Esophagus muscularis mucosa (tissue), 4 donors: ENCODE data around the gene GSTM2. TPM values are rescaled to one million over a fixed set of nuclear protein-coding genes. Genes with fewer than 3 reads are reported as not detected.

Experiments
- DNase-seq: peaks from one replicate; pipeline ENCODE4 v3.0.0-alpha.2; 2017; ENCODE audit errors: extremely low spot score
- H3K27ac ChIP-seq, 4 donors: fragments of 200-600 bp; sonication (generic); replicated peaks in 1 of 4; 1 replicate in 3 of 4; 2 replicates in 1 of 4; pipeline ENCODE4 v1.5.1; 2016 to 2019; ENCODE audit warnings: mild to moderate bottlenecking in 1 of 4
- H3K27me3 ChIP-seq, 4 donors: fragments of 200-600 bp; sonication (generic); one replicate each; pipeline versions ENCODE4 v1.5.1 to v1.6.0; 2016 to 2019
- H3K36me3 ChIP-seq, 4 donors: fragments of 200-600 bp; sonication (generic); one replicate each; pipeline ENCODE4 v1.5.1; 2016 to 2019
- H3K4me1 ChIP-seq, 4 donors: fragments of 200-600 bp; sonication (generic); one replicate each; pipeline ENCODE4 v1.5.1; 2016 to 2019
- H3K4me3 ChIP-seq, 4 donors: fragments of 200-600 bp; sonication (generic); 1 replicate in 2 of 4; 2 replicates in 2 of 4; pipeline ENCODE4 v1.5.1; 2016 to 2019; ENCODE audit warnings: mild to moderate bottlenecking in 4 of 4, moderate library complexity in 1 of 4
- H3K9me3 ChIP-seq, 4 donors: fragments of 200-600 bp; sonication (generic); 1 replicate in 3 of 4; 2 replicates in 1 of 4; pipeline ENCODE4 v1.5.1; 2016 to 2019
- EP300 ChIP-seq: sonication (generic); formaldehyde crosslinking; IDR thresholded peaks from one replicate; pipeline ENCODE4 v1.6.1; 2017; ENCODE audit warnings: antibody characterized with exemption
- POLR2A ChIP-seq: fragments of 450-650 bp; IDR thresholded peaks from one replicate; pipeline ENCODE4 v1.6.1; 2017; ENCODE audit warnings: antibody characterized with exemption, moderate library complexity, mild to moderate bottlenecking, low read depth
- POLR2AphosphoS5 ChIP-seq, 2 donors: sonication (generic); formaldehyde crosslinking; IDR thresholded peaks; one replicate each; pipeline ENCODE4 v1.6.1; 2017; ENCODE audit warnings: antibody characterized with exemption in 2 of 2
- WGBS: methylation state at CpG from one replicate; pipeline ENCODE4 v1.1.5; 2018; 5-methylcytosine and 5-hydroxymethylcytosine counted together
- intact Hi-C: fragments of 100-400 bp; cut with DNase I; formaldehyde crosslinking; loops from one replicate; pipeline ENCODE4 v1.15.1; 2023
- total RNA-seq, 4 donors: library from RNA; depleted of rRNA; stranded (reverse); fragments of >200 nt; gene quantifications; one replicate each; pipeline versions ENCODE4 v1.1.0 to v1.2.1, GENCODE V29; 2016
- TF ChIP-seq, protein P1 (sequence below), 3 experiments: fragments of 200-600 bp in 2 of 3; fragments of 450-650 bp in 1 of 3; sonication (generic) in 2 of 3; IDR thresholded peaks; one replicate each; pipeline ENCODE4 v1.5.1; 2017 to 2019; ENCODE audit warnings: antibody characterized with exemption in 3 of 3, mild to moderate bottlenecking in 2 of 3, moderate library complexity in 1 of 3

GSTM2 gene
- total RNA-seq, 4 donors from 2014 or later, result 19.9 to 59.0 (median 39.3) TPM

DNA sequence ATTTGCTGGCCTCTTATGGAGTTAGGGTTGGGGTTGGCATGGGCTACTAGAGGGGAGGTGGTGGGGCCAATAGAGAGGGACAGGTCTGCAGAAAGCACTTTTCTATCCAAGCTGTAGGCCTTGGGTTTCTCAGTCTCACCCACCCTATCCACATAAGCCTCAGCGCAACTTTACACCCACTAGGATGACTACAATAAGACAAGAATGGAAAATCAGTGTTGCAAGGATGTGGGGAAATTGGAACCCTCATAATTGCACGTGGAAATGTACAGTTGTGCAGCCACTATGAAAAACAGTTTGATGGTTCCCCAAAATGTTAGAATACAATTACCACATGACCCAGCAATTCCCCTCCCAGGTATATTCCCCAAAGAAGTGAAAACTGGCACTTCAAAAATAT, 26.0 kb upstream of the GSTM2 start:
- DNase-seq, result peak; percentile 47
- peaks cover 8 to 17% (median 10%) of the 10 kb centered on the region in 4 donors for H3K4me1 ChIP-seq
- no peak overlapping the region for H3K4me3 ChIP-seq
- no peaks in the 10 kb centered on the region for H3K36me3 ChIP-seq
- no peak for TF ChIP-seq POLR2AphosphoS5 (IDR thresholded peaks at IDR 0.05)
- TF ChIP-seq, protein P1, sequence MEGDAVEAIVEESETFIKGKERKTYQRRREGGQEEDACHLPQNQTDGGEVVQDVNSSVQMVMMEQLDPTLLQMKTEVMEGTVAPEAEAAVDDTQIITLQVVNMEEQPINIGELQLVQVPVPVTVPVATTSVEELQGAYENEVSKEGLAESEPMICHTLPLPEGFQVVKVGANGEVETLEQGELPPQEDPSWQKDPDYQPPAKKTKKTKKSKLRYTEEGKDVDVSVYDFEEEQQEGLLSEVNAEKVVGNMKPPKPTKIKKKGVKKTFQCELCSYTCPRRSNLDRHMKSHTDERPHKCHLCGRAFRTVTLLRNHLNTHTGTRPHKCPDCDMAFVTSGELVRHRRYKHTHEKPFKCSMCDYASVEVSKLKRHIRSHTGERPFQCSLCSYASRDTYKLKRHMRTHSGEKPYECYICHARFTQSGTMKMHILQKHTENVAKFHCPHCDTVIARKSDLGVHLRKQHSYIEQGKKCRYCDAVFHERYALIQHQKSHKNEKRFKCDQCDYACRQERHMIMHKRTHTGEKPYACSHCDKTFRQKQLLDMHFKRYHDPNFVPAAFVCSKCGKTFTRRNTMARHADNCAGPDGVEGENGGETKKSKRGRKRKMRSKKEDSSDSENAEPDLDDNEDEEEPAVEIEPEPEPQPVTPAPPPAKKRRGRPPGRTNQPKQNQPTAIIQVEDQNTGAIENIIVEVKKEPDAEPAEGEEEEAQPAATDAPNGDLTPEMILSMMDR (IDR thresholded peaks at IDR 0.05), result no peak
- no peak for TF ChIP-seq EP300
- no peaks in the 10 kb centered on the region for H3K27me3 ChIP-seq
- no peak overlapping the region for H3K27ac ChIP-seq
- 76% methylated on average over 2 of the region's 2 CpGs for WGBS
- H3K9me3 ChIP-seq, result no peaks in the 10 kb centered on the region
- intact Hi-C loops, result loop anchor here (5.0 kb wide), 3 partner anchors 45 to 340 kb away; partner anchors contain the start of genes AHCYL1 and GSTM1

DNA sequence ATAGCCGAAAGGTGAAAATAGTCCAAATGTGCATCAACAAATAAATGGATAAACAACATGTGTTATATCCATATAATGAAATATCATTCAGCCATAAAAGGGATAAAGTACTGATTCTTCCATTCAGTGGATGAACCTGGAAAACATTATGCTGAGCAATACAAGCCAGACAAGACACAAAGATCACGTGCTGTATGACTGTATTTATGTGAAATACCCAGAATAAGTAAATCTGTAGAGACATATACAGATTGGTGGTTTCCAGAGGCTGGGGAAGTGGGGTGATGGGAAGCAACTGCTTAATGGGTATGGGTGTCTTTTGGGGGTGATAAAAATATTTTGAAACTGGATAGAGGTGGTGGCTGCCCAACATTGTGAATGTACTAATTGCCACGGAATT, 25.2 kb upstream of the GSTM2 start:
- WGBS, result 62% methylated on average over 3 of the region's 3 CpGs
- H3K27ac ChIP-seq, result no peak overlapping the region
- DNase-seq, result peak; percentile 19
- no peaks in the 10 kb centered on the region for H3K27me3 ChIP-seq
- no peak overlapping the region for H3K4me3 ChIP-seq
- no peak for TF ChIP-seq POLR2A
- peaks cover 8 to 17% (median 10%) of the 10 kb centered on the region in 4 donors for H3K4me1 ChIP-seq
- no peaks in the 10 kb centered on the region for H3K9me3 ChIP-seq
- intact Hi-C loops, result loop anchor here (5.0 kb wide), 3 partner anchors 45 to 340 kb away; partner anchors contain the start of genes AHCYL1 and GSTM1
- H3K36me3 ChIP-seq, result no peaks in the 10 kb centered on the region

DNA sequence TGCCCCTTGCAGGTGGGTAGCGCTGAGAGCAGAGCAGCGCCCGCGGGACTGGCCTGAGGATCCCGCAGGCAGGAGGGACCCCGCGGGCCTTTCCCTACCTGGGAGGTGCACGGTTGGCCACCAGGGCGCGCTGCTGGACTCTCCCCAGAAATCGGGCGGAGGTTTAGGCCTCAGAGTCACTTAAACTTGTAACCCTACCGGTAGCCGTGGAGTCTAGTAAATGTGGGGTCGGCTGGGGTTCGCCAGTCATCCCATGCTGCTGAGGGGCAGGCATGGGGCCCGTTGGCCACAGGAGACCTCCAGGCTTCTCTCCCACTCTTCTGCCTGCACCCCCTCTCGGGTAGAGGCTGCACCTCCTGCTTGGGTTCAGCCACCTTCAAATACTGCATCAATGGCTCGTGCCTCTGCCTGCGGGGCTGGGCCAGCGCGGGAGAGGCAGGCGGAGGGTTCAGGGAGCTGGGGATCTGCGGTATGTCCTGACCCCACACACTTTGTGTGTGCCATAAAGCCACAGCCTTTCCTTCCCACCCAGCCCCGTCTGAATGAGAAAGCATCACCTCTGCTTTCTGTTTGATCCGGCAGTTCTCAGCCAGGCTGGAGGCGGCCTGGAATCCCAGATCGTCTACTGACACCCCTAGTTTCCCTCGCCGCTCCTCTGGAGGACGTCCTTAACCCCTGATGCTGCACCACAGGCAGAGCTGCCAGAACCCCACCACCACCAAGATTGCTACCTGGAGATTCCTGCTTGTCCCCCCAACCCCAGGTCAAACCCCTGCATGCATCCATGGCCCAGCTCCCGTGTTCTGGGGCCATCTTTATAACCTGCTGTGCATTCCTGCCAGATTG, 24.2 kb upstream of the GSTM2 start:
- peak overlapping the region in 2 of 4 donors; percentile 20 to 30 for H3K4me3 ChIP-seq
- H3K27me3 ChIP-seq, result no peaks in the 10 kb centered on the region
- peaks cover 8 to 17% (median 10%) of the 10 kb centered on the region in 4 donors for H3K4me1 ChIP-seq
- H3K27ac ChIP-seq, result no peak overlapping the region
- H3K36me3 ChIP-seq, result no peaks in the 10 kb centered on the region
- 55% methylated on average over 10 of the region's 32 CpGs for WGBS
- H3K9me3 ChIP-seq, result no peaks in the 10 kb centered on the region
- intact Hi-C loops, result loop anchor here (5.0 kb wide), 3 partner anchors 44 to 339 kb away; partner anchors contain the start of genes AHCYL1 and GSTM1
- TF ChIP-seq POLR2A, result no peak
- TF ChIP-seq, protein P1 (IDR thresholded peaks at IDR 0.05), result peak; percentile 87 to 91 (median 87)
- peak; percentile 96 for DNase-seq

DNA sequence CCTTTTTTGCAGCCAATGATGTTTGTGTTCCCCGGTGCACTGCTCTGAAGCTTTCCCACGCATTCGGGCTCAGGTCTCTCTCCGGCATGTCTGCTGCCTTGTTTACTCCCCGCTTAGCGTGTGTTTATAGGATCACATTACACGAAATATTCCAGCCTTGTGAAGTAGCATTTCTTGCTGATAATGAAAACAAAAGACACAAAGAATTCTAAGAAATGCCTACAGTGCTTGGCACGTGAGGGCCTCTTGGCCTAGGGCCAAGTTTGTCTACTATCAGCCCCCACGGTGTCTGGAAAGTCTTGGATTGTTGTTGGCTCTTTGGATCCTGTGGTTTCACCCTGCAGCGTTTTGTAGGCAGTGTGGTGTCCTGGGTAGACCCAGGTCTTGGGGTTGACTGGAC, 23.2 kb upstream of the GSTM2 start:
- no CpG with 5 or more reads among the region's 10 CpGs for WGBS
- no peaks in the 10 kb centered on the region for H3K27me3 ChIP-seq
- H3K36me3 ChIP-seq, result no peaks in the 10 kb centered on the region
- H3K4me1 ChIP-seq, result peaks cover 8 to 17% (median 10%) of the 10 kb centered on the region in 4 donors
- H3K4me3 ChIP-seq, result no peak overlapping the region
- no peak overlapping the region for H3K27ac ChIP-seq
- H3K9me3 ChIP-seq, result no peaks in the 10 kb centered on the region
- TF ChIP-seq, protein P1 (IDR thresholded peaks at IDR 0.05), result no peak
- TF ChIP-seq EP300 (no peak), POLR2AphosphoS5 (IDR thresholded peaks at IDR 0.05) (no peak), POLR2A (no peak)
- DNase-seq, result no peak
- intact Hi-C loops, result loop anchor here (5.0 kb wide), 3 partner anchors 43 to 338 kb away; partner anchors contain the start of genes AHCYL1 and GSTM1

DNA sequence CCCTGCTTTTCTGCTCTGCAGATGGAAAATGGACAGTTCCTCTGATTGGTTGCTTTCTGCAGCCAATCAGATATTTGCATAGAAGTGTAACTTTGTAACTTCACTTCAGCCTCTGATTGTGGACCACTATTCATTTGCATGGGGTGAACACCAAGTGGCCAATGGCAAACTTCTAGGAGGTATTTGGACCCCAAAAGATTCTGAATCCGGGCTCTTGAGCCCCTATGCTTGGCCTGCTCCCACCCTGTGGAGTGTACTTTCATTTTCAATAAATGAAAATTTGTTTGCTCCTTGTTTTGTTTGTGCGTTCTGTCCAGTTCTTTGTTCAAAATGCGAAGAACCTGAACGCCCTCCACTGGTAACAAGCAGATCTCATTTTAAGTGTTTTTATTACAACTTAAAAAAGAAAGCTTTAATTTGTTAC, 18.4 kb upstream of the GSTM2 start:
- Histone ChIP-seq H3K4me3 (peak overlapping the region in 3 of 4 donors; percentile 15 to 36 (median 33)), H3K9me3 (no peaks in the 10 kb centered on the region), H3K4me1 (peaks cover 2 to 3% (median 2%) of the 10 kb centered on the region in 4 donors), H3K27me3 (no peaks in the 10 kb centered on the region), H3K27ac (no peak overlapping the region), H3K36me3 (no peaks in the 10 kb centered on the region)
- DNase-seq, result peak; percentile 39
- TF ChIP-seq, protein P1 (IDR thresholded peaks at IDR 0.05), result peak; percentile 14 to 23 (median 18)
- TF ChIP-seq EP300 (no peak), POLR2A (no peak)
- 59% methylated on average over 4 of the region's 4 CpGs for WGBS
- intact Hi-C loops, result no loop called here
